HepG2 (cell line): ENCODE measurements around the gene NLRC5. TPM values are rescaled to one million over a fixed set of nuclear protein-coding genes. Genes with fewer than 3 reads are reported as not detected.

Source experiments
- ATF1 ChIP-seq: IDR thresholded peaks from 2 replicates; pipeline ENCODE4 v1.6.1; 2016; ENCODE audit warnings: mild to moderate bottlenecking, control low read depth
- CC2D1A ChIP-seq: sonication (generic); formaldehyde crosslinking; IDR thresholded peaks from 2 replicates; pipeline ENCODE4 v1.8.1; 2023; ENCODE audit warnings: mild to moderate bottlenecking, missing genetic modification reagents
- HCFC1 ChIP-seq: fragments of 150-350 bp; IDR thresholded peaks from 2 replicates; pipeline ENCODE4 v1.6.1; 2014; ENCODE audit warnings: low read depth, low read length
- HDAC6 ChIP-seq: fragments of 200-600 bp; sonication (generic); IDR thresholded peaks from 2 replicates; pipeline ENCODE4 v1.7.0; 2017; ENCODE audit warnings: mild to moderate bottlenecking, antibody characterized with exemption, low read length, low read depth
- HIC2 ChIP-seq: sonication (generic); formaldehyde crosslinking; IDR thresholded peaks from 2 replicates; pipeline ENCODE4 v1.9.0; 2022; ENCODE audit warnings: low read depth, missing genetic modification reagents
- MED1 ChIP-seq: sonication (generic); formaldehyde crosslinking; IDR thresholded peaks from 2 replicates; pipeline ENCODE4 v1.4.0; 2020; ENCODE audit warnings: missing genetic modification reagents
- MIER2 ChIP-seq: IDR thresholded peaks from 2 replicates; pipeline ENCODE4 v1.6.1; 2016; ENCODE audit warnings: missing biosample characterization, missing genetic modification reagents
- NFYC ChIP-seq: IDR thresholded peaks from 2 replicates; pipeline ENCODE4 v1.6.1; 2016; ENCODE audit warnings: missing genetic modification reagents, missing compliant biosample characterization
- NPAS2 ChIP-seq: sonication (generic); formaldehyde crosslinking; IDR thresholded peaks from 2 replicates; pipeline ENCODE4 v1.8.0; 2022; ENCODE audit warnings: mild to moderate bottlenecking, missing genetic modification reagents, borderline replicate concordance
- TEAD2 ChIP-seq: sonication (generic); formaldehyde crosslinking; IDR thresholded peaks from 2 replicates; pipeline ENCODE4 v1.9.0; 2021; ENCODE audit warnings: missing genetic modification reagents
- ZIK1 ChIP-seq: sonication (generic); formaldehyde crosslinking; IDR thresholded peaks from 2 replicates; pipeline ENCODE4 v1.5.0; 2020; ENCODE audit warnings: mild to moderate bottlenecking, low read depth, missing genetic modification reagents, borderline replicate concordance
- ZNF121 ChIP-seq: sonication (generic); formaldehyde crosslinking; IDR thresholded peaks from 2 replicates; pipeline ENCODE4 v1.5.0; 2020; ENCODE audit warnings: mild to moderate bottlenecking, missing genetic modification reagents
- ZNF256 ChIP-seq: sonication (generic); formaldehyde crosslinking; conservative IDR thresholded peaks from 2 replicates; pipeline ENCODE4 v1.4.0; 2020; ENCODE audit warnings: missing genetic modification reagents
- ZNF282 ChIP-seq: fragments of 450-650 bp; IDR thresholded peaks from 2 replicates; pipeline ENCODE4 v1.6.1; 2018; ENCODE audit not compliant: partially characterized antibody
- ZNF891 ChIP-seq: sonication (generic); formaldehyde crosslinking; IDR thresholded peaks from 2 replicates; pipeline ENCODE4 v1.5.0; 2020; ENCODE audit warnings: mild to moderate bottlenecking, missing genetic modification reagents
- polyA plus RNA-seq, 8 experiments: library from polyadenylated mRNA; depleted of rRNA in 3 of 8; stranded (reverse) in 7 of 8; unstranded in 1 of 8; fragments of >200 nt; fragmentation: Illumina TruSeq in 4 of 8; extraction: Trizol in 4 of 8; gene quantifications; 2 replicates each; pipeline versions ENCODE4 v1.2.1 to v1.2.3, GENCODE V29; 2011 to 2016; ENCODE audit warnings: low read depth in 4 of 8, missing spikeins in 1 of 8, mixed read lengths in 1 of 8; ENCODE audit not compliant: insufficient read depth in 1 of 8
- total RNA-seq, 5 experiments: library from RNA; depleted of rRNA; stranded (reverse); fragments of >200 nt; fragmentation: Illumina TruSeq; extraction: Trizol; gene quantifications; 2 replicates each; pipeline ENCODE4 v1.2.3, GENCODE V29; 2016; ENCODE audit warnings: low read depth in 1 of 5
- TF ChIP-seq, protein P1 (sequence below): IDR thresholded peaks from 2 replicates; pipeline ENCODE4 v1.6.1; 2016; ENCODE audit warnings: low read depth
- TF ChIP-seq, protein P2 (sequence below): sonication (generic); formaldehyde crosslinking; IDR thresholded peaks from 2 replicates; pipeline ENCODE4 v1.5.0; 2020; ENCODE audit warnings: mild to moderate bottlenecking, missing genetic modification reagents, borderline replicate concordance
- TF ChIP-seq, protein P3 (sequence below): IDR thresholded peaks from 2 replicates; pipeline ENCODE4 v1.6.1; 2016; ENCODE audit warnings: missing compliant biosample characterization, missing genetic modification reagents, borderline replicate concordance
- TF ChIP-seq, protein P4 (sequence below): sonication (generic); formaldehyde crosslinking; IDR thresholded peaks from 2 replicates; pipeline ENCODE4 v1.4.0; 2020; ENCODE audit warnings: missing genetic modification reagents
- TF ChIP-seq, protein P5 (sequence below): sonication (generic); IDR thresholded peaks from 2 replicates; pipeline ENCODE4 v1.6.1; 2016; ENCODE audit warnings: low read depth, borderline replicate concordance
- TF ChIP-seq, protein P6 (sequence below): sonication (generic); formaldehyde crosslinking; IDR thresholded peaks from 2 replicates; pipeline ENCODE4 v1.8.1; 2023; ENCODE audit warnings: missing genetic modification reagents, inconsistent platforms, borderline replicate concordance

Gene NLRC5
- total and polyA plus RNA-seq, 2 of the 13 experiments (the other 11 are each of a cell fraction or from before 2014, with no cell fraction given), result 6.3 to 12.7 TPM

- peak; percentile 75 for TF ChIP-seq MED1
- no peak for TF ChIP-seq ZNF282
- TF ChIP-seq TEAD2, result no peak
- no peak for TF ChIP-seq ZNF256 (CRISPR knock-in tag)
- no peak for TF ChIP-seq ZNF891 (CRISPR knock-in tag)
- no peak for TF ChIP-seq HDAC6
- TF ChIP-seq ATF1, result no peak
- TF ChIP-seq ZIK1 (CRISPR knock-in tag), result no peak
- TF ChIP-seq, protein P1, sequence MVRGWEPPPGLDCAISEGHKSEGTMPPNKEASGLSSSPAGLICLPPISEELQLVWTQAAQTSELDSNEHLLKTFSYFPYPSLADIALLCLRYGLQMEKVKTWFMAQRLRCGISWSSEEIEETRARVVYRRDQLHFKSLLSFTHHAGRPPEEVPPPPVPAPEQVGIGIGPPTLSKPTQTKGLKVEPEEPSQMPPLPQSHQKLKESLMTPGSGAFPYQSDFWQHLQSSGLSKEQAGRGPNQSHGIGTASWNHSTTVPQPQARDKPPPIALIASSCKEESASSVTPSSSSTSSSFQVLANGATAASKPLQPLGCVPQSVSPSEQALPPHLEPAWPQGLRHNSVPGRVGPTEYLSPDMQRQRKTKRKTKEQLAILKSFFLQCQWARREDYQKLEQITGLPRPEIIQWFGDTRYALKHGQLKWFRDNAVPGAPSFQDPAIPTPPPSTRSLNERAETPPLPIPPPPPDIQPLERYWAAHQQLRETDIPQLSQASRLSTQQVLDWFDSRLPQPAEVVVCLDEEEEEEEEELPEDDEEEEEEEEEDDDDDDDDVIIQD (CRISPR knock-in tag), result no peak
- no peak for TF ChIP-seq NFYC (CRISPR knock-in tag)
- TF ChIP-seq NPAS2, result no peak
- TF ChIP-seq, protein P2, sequence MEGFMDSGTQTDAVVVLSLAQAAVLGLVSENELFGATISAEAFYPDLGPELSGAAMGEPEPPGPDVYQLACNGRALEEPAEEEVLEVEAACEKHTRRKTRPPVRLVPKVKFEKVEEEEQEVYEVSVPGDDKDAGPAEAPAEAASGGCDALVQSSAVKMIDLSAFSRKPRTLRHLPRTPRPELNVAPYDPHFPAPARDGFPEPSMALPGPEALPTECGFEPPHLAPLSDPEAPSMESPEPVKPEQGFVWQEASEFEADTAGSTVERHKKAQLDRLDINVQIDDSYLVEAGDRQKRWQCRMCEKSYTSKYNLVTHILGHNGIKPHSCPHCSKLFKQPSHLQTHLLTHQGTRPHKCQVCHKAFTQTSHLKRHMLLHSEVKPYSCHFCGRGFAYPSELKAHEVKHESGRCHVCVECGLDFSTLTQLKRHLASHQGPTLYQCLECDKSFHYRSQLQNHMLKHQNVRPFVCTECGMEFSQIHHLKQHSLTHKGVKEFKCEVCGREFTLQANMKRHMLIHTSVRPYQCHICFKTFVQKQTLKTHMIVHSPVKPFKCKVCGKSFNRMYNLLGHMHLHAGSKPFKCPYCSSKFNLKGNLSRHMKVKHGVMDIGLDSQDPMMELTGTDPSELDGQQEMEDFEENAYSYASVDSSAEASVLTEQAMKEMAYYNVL (CRISPR knock-in tag), result no peak
- TF ChIP-seq, protein P3, sequence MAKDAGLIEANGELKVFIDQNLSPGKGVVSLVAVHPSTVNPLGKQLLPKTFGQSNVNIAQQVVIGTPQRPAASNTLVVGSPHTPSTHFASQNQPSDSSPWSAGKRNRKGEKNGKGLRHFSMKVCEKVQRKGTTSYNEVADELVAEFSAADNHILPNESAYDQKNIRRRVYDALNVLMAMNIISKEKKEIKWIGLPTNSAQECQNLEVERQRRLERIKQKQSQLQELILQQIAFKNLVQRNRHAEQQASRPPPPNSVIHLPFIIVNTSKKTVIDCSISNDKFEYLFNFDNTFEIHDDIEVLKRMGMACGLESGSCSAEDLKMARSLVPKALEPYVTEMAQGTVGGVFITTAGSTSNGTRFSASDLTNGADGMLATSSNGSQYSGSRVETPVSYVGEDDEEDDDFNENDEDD (CRISPR knock-in tag), result no peak
- TF ChIP-seq MIER2 (CRISPR knock-in tag), result no peak
- TF ChIP-seq, protein P4, sequence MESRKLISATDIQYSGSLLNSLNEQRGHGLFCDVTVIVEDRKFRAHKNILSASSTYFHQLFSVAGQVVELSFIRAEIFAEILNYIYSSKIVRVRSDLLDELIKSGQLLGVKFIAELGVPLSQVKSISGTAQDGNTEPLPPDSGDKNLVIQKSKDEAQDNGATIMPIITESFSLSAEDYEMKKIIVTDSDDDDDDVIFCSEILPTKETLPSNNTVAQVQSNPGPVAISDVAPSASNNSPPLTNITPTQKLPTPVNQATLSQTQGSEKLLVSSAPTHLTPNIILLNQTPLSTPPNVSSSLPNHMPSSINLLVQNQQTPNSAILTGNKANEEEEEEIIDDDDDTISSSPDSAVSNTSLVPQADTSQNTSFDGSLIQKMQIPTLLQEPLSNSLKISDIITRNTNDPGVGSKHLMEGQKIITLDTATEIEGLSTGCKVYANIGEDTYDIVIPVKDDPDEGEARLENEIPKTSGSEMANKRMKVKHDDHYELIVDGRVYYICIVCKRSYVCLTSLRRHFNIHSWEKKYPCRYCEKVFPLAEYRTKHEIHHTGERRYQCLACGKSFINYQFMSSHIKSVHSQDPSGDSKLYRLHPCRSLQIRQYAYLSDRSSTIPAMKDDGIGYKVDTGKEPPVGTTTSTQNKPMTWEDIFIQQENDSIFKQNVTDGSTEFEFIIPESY (CRISPR knock-in tag), result no peak
- no peak for TF ChIP-seq ZNF121 (CRISPR knock-in tag)
- no peak for TF ChIP-seq HCFC1
- TF ChIP-seq, protein P5, sequence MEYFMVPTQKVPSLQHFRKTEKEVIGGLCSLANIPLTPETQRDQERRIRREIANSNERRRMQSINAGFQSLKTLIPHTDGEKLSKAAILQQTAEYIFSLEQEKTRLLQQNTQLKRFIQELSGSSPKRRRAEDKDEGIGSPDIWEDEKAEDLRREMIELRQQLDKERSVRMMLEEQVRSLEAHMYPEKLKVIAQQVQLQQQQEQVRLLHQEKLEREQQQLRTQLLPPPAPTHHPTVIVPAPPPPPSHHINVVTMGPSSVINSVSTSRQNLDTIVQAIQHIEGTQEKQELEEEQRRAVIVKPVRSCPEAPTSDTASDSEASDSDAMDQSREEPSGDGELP, result peak; percentile 66; the same call in 1 of the 2 replicates
- TF ChIP-seq, protein P6, sequence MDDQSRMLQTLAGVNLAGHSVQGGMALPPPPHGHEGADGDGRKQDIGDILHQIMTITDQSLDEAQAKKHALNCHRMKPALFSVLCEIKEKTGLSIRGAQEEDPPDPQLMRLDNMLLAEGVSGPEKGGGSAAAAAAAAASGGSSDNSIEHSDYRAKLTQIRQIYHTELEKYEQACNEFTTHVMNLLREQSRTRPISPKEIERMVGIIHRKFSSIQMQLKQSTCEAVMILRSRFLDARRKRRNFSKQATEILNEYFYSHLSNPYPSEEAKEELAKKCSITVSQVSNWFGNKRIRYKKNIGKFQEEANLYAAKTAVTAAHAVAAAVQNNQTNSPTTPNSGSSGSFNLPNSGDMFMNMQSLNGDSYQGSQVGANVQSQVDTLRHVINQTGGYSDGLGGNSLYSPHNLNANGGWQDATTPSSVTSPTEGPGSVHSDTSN (CRISPR knock-in tag), result no peak
- no peak for TF ChIP-seq CC2D1A (CRISPR knock-in tag)
- peak; percentile 65 for TF ChIP-seq HIC2 (CRISPR knock-in tag)
These were observed 3.0 kb upstream of the NLRC5 start (continued) for GRCh38 chr16:56986361-56986760.
